Measurements from ENCODE around the gene TECPR2. TPM values are rescaled to one million over a fixed set of nuclear protein-coding genes. Genes with fewer than 3 reads are reported as not detected.

The TECPR2 gene
- total and polyA plus RNA-seq, 9 donors: 8.3 to 15.1 (median 12.1) TPM

GRCh38 chr14:102419276-102419675 lies 56.5 kb downstream of the TECPR2 start:
- 85% methylated on average over 11 of the region's 11 CpGs for WGBS (ENCODE audit: insufficient coverage)
- Histone ChIP-seq H3K36me3 (ENCODE audit: control insufficient read depth, insufficient read depth, low read length) (peaks cover 21% of the 10 kb centered on the region), H3K27me3 (ENCODE audit: control insufficient read depth, insufficient read depth, low read length) (no peaks in the 10 kb centered on the region), H3K4me1 (ENCODE audit: control insufficient read depth, insufficient read depth, low read length) (peaks cover 16% of the 10 kb centered on the region), H3K9me3 (replicated peaks; ENCODE audit: control insufficient read depth, low read depth, low read length) (no peaks in the 10 kb centered on the region), H3K27ac (ENCODE audit: low read length) (no peak overlapping the region), H3K4me3 (ENCODE audit: low read length) (no peak overlapping the region)
- DNase-seq: no peak

GRCh38 chr14:102419716-102420115 lies 57.0 kb downstream of the TECPR2 start:
- no peak overlapping the region for H3K27ac ChIP-seq (ENCODE audit: low read length)
- no peak for DNase-seq
- H3K4me3 ChIP-seq (ENCODE audit: low read length): no peak overlapping the region
- peaks cover 17% of the 10 kb centered on the region for H3K36me3 ChIP-seq (ENCODE audit: control insufficient read depth, insufficient read depth, low read length)
- peaks cover 16% of the 10 kb centered on the region for H3K4me1 ChIP-seq (ENCODE audit: control insufficient read depth, insufficient read depth, low read length)
- H3K9me3 ChIP-seq (replicated peaks; ENCODE audit: control insufficient read depth, low read depth, low read length): no peaks in the 10 kb centered on the region
- WGBS (ENCODE audit: insufficient coverage): 57% methylated on average over 1 of the region's 8 CpGs
- H3K27me3 ChIP-seq (ENCODE audit: control insufficient read depth, insufficient read depth, low read length): no peaks in the 10 kb centered on the region

- Histone ChIP-seq H3K9me3 (replicated peaks; ENCODE audit: control insufficient read depth, low read depth, low read length) (no peaks in the 10 kb centered on the region), H3K27ac (ENCODE audit: low read length) (no peak overlapping the region), H3K4me1 (ENCODE audit: control insufficient read depth, insufficient read depth, low read length) (peaks cover 15% of the 10 kb centered on the region), H3K4me3 (ENCODE audit: low read length) (no peak overlapping the region), H3K27me3 (ENCODE audit: control insufficient read depth, insufficient read depth, low read length) (no peaks in the 10 kb centered on the region), H3K36me3 (ENCODE audit: control insufficient read depth, insufficient read depth, low read length) (peaks cover 18% of the 10 kb centered on the region)
- DNase-seq: no peak
- 74% methylated on average over 4 of the region's 10 CpGs for WGBS (ENCODE audit: insufficient coverage)
Measured at GRCh38 chr14:102421411-102422057, 58.8 kb downstream of the TECPR2 start.

- H3K27ac ChIP-seq (ENCODE audit: low read length): no peak overlapping the region
- WGBS (ENCODE audit: insufficient coverage): 84% methylated on average over 4 of the region's 4 CpGs
- no peak overlapping the region for H3K4me3 ChIP-seq (ENCODE audit: low read length)
- H3K36me3 ChIP-seq (ENCODE audit: control insufficient read depth, insufficient read depth, low read length): peaks cover 19% of the 10 kb centered on the region
- no peaks in the 10 kb centered on the region for H3K4me1 ChIP-seq (ENCODE audit: control insufficient read depth, insufficient read depth, low read length)
- DNase-seq: no peak
- no peaks in the 10 kb centered on the region for H3K9me3 ChIP-seq (replicated peaks; ENCODE audit: control insufficient read depth, low read depth, low read length)
- H3K27me3 ChIP-seq (ENCODE audit: control insufficient read depth, insufficient read depth, low read length): no peaks in the 10 kb centered on the region
Measured at GRCh38 chr14:102424520-102424919, 61.8 kb downstream of the TECPR2 start.

- no peaks in the 10 kb centered on the region for H3K27me3 ChIP-seq (ENCODE audit: control insufficient read depth, insufficient read depth, low read length)
Measured at GRCh38 chr14:102424923-102425322, 62.2 kb downstream of the TECPR2 start.

GRCh38 chr14:102426796-102427195 lies 64.1 kb downstream of the TECPR2 start:
- Histone ChIP-seq H3K4me3 (ENCODE audit: low read length) (no peak overlapping the region), H3K4me1 (ENCODE audit: control insufficient read depth, insufficient read depth, low read length) (no peaks in the 10 kb centered on the region), H3K27me3 (ENCODE audit: control insufficient read depth, insufficient read depth, low read length) (no peaks in the 10 kb centered on the region), H3K27ac (ENCODE audit: low read length) (no peak overlapping the region), H3K36me3 (ENCODE audit: control insufficient read depth, insufficient read depth, low read length) (peaks cover 25% of the 10 kb centered on the region), H3K9me3 (replicated peaks; ENCODE audit: control insufficient read depth, low read depth, low read length) (no peaks in the 10 kb centered on the region)
- WGBS (ENCODE audit: insufficient coverage): 100% methylated on average over 3 of the region's 6 CpGs
- DNase-seq: no peak

More at GRCh38 chr14:102424923-102425322, 62.2 kb downstream of the TECPR2 start:
- no peaks in the 10 kb centered on the region for H3K4me1 ChIP-seq (ENCODE audit: control insufficient read depth, insufficient read depth, low read length)
- no peak overlapping the region for H3K4me3 ChIP-seq (ENCODE audit: low read length)
- no peaks in the 10 kb centered on the region for H3K9me3 ChIP-seq (replicated peaks; ENCODE audit: control insufficient read depth, low read depth, low read length)
- 94% methylated on average over 7 of the region's 10 CpGs for WGBS (ENCODE audit: insufficient coverage)
- H3K27ac ChIP-seq (ENCODE audit: low read length): no peak overlapping the region
- H3K36me3 ChIP-seq (ENCODE audit: control insufficient read depth, insufficient read depth, low read length): peaks cover 19% of the 10 kb centered on the region
- DNase-seq: no peak

GRCh38 chr14:102427642-102428041 lies 64.9 kb downstream of the TECPR2 start:
- no peaks in the 10 kb centered on the region for H3K9me3 ChIP-seq (replicated peaks; ENCODE audit: control insufficient read depth, low read depth, low read length)
- 88% methylated on average over 10 of the region's 12 CpGs for WGBS (ENCODE audit: insufficient coverage)
- no peak overlapping the region for H3K27ac ChIP-seq (ENCODE audit: low read length)
- no peak for DNase-seq
- peaks cover 28% of the 10 kb centered on the region for H3K36me3 ChIP-seq (ENCODE audit: control insufficient read depth, insufficient read depth, low read length)
- no peaks in the 10 kb centered on the region for H3K4me1 ChIP-seq (ENCODE audit: control insufficient read depth, insufficient read depth, low read length)
- H3K27me3 ChIP-seq (ENCODE audit: control insufficient read depth, insufficient read depth, low read length): no peaks in the 10 kb centered on the region
- no peak overlapping the region for H3K4me3 ChIP-seq (ENCODE audit: low read length)

GRCh38 chr14:102430212-102430908 lies 67.6 kb downstream of the TECPR2 start:
- peaks cover 41% of the 10 kb centered on the region for H3K36me3 ChIP-seq (ENCODE audit: control insufficient read depth, insufficient read depth, low read length)
- H3K9me3 ChIP-seq (replicated peaks; ENCODE audit: control insufficient read depth, low read depth, low read length): no peaks in the 10 kb centered on the region
- H3K27me3 ChIP-seq (ENCODE audit: control insufficient read depth, insufficient read depth, low read length): no peaks in the 10 kb centered on the region
- no peaks in the 10 kb centered on the region for H3K4me1 ChIP-seq (ENCODE audit: control insufficient read depth, insufficient read depth, low read length)
- H3K27ac ChIP-seq (ENCODE audit: low read length): no peak overlapping the region
- H3K4me3 ChIP-seq (ENCODE audit: low read length): no peak overlapping the region
- no peak for DNase-seq
- 89% methylated on average over 6 of the region's 8 CpGs for WGBS (ENCODE audit: insufficient coverage)

- Histone ChIP-seq H3K9me3 (replicated peaks; ENCODE audit: control insufficient read depth, low read depth, low read length) (no peaks in the 10 kb centered on the region), H3K4me1 (ENCODE audit: control insufficient read depth, insufficient read depth, low read length) (no peaks in the 10 kb centered on the region), H3K4me3 (ENCODE audit: low read length) (no peak overlapping the region), H3K36me3 (ENCODE audit: control insufficient read depth, insufficient read depth, low read length) (peaks cover 50% of the 10 kb centered on the region), H3K27ac (ENCODE audit: low read length) (no peak overlapping the region), H3K27me3 (ENCODE audit: control insufficient read depth, insufficient read depth, low read length) (no peaks in the 10 kb centered on the region)
- DNase-seq: no peak
- 94% methylated on average over 12 of the region's 12 CpGs for WGBS (ENCODE audit: insufficient coverage)
Measured at GRCh38 chr14:102431751-102432150, 69.0 kb downstream of the TECPR2 start.

- Histone ChIP-seq H3K9me3 (replicated peaks; ENCODE audit: control insufficient read depth, low read depth, low read length) (no peaks in the 10 kb centered on the region), H3K36me3 (ENCODE audit: control insufficient read depth, insufficient read depth, low read length) (peaks cover 52% of the 10 kb centered on the region), H3K4me3 (ENCODE audit: low read length) (no peak overlapping the region), H3K27me3 (ENCODE audit: control insufficient read depth, insufficient read depth, low read length) (no peaks in the 10 kb centered on the region), H3K27ac (ENCODE audit: low read length) (no peak overlapping the region), H3K4me1 (ENCODE audit: control insufficient read depth, insufficient read depth, low read length) (no peaks in the 10 kb centered on the region)
- no peak for DNase-seq
- WGBS (ENCODE audit: insufficient coverage): 63% methylated on average over 8 of the region's 11 CpGs
Measured at GRCh38 chr14:102434647-102435175, 72.0 kb downstream of the TECPR2 start.
